Measurements from ENCODE around the gene LYVE1. TPM values are rescaled to one million over a fixed set of nuclear protein-coding genes. Genes with fewer than 3 reads are reported as not detected.

Gene LYVE1
- total and polyA plus RNA-seq, 2 donors from 2014 or later, result 10.0 to 101 TPM

GRCh38 chr11:10590218-10590915 lies 21.9 kb upstream of the LYVE1 start:
- DNase-seq (peak in 1 of 5 donors; percentile 69), FAIRE-seq (no peak)
- H3K4me3 ChIP-seq (ENCODE audit: low read length in 3 of 3), result no peak overlapping the region
- H3K27ac ChIP-seq (ENCODE audit: low read depth in 2 of 2, low read length in 2 of 2), result no peak overlapping the region
- H3K9ac ChIP-seq (ENCODE audit: low read length in 3 of 3), result no peak overlapping the region
- H3K4me1 ChIP-seq (ENCODE audit: control insufficient read depth in 2 of 3, insufficient read depth in 2 of 3, low read depth in 1 of 3, low read length in 3 of 3), result no peaks in the 10 kb centered on the region
- H3K27me3 ChIP-seq (ENCODE audit: control insufficient read depth, insufficient read depth, low read length), result no peaks in the 10 kb centered on the region
- no peaks in the 10 kb centered on the region for H3K9me3 ChIP-seq (ENCODE audit: control insufficient read depth in 2 of 3, insufficient read depth in 1 of 3, low read length in 3 of 3)
- intact Hi-C loops (cut with DNase I), result no loop called here
- peaks cover 0 to 4% (median 0%) of the 10 kb centered on the region in 3 donors for H3K36me3 ChIP-seq (ENCODE audit: control insufficient read depth in 2 of 3, insufficient read depth in 3 of 3, low read length in 3 of 3)
- TF ChIP-seq, protein P1, sequence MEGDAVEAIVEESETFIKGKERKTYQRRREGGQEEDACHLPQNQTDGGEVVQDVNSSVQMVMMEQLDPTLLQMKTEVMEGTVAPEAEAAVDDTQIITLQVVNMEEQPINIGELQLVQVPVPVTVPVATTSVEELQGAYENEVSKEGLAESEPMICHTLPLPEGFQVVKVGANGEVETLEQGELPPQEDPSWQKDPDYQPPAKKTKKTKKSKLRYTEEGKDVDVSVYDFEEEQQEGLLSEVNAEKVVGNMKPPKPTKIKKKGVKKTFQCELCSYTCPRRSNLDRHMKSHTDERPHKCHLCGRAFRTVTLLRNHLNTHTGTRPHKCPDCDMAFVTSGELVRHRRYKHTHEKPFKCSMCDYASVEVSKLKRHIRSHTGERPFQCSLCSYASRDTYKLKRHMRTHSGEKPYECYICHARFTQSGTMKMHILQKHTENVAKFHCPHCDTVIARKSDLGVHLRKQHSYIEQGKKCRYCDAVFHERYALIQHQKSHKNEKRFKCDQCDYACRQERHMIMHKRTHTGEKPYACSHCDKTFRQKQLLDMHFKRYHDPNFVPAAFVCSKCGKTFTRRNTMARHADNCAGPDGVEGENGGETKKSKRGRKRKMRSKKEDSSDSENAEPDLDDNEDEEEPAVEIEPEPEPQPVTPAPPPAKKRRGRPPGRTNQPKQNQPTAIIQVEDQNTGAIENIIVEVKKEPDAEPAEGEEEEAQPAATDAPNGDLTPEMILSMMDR (IDR thresholded peaks at IDR 0.05; ENCODE audit: borderline replicate concordance, extremely low read depth, insufficient read depth), result no peak

GRCh38 chr11:10588904-10589303 lies 20.4 kb upstream of the LYVE1 start:
- H3K9me3 ChIP-seq (ENCODE audit: control insufficient read depth in 2 of 3, insufficient read depth in 1 of 3, low read length in 3 of 3), result no peaks in the 10 kb centered on the region
- TF ChIP-seq, protein P1 (IDR thresholded peaks at IDR 0.05; ENCODE audit: borderline replicate concordance, extremely low read depth, insufficient read depth), result no peak
- H3K4me3 ChIP-seq (ENCODE audit: low read length in 3 of 3), result no peak overlapping the region
- H3K36me3 ChIP-seq (ENCODE audit: control insufficient read depth in 2 of 3, insufficient read depth in 3 of 3, low read length in 3 of 3), result peaks cover 0 to 4% (median 0%) of the 10 kb centered on the region in 3 donors
- FAIRE-seq (no peak), DNase-seq (no peak)
- no peak overlapping the region for H3K9ac ChIP-seq (ENCODE audit: low read length in 3 of 3)
- H3K27ac ChIP-seq (ENCODE audit: low read depth in 2 of 2, low read length in 2 of 2), result no peak overlapping the region
- H3K27me3 ChIP-seq (ENCODE audit: control insufficient read depth, insufficient read depth, low read length), result no peaks in the 10 kb centered on the region
- H3K4me1 ChIP-seq (ENCODE audit: control insufficient read depth in 2 of 3, insufficient read depth in 2 of 3, low read depth in 1 of 3, low read length in 3 of 3), result no peaks in the 10 kb centered on the region
- intact Hi-C loops (cut with DNase I), result no loop called here

DNA sequence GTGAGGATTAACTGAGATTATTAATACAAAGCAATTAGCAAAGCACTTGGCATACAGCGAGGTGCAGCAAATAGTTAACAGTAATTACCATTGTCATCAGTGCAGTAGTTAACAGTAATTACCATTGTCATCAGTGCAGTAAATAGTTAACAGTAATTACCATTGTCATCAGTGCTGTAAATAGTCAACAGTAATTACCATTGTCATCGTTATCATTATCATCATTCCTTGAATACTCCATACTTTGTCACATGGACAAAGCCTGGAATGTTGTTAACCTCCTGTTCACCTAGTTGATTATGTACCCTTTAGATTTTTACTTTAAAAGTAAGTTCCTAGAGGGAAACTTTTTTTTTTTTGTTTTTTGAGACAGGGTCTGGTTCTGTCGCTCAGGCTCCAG lies 19.5 kb upstream of the LYVE1 start:
- no peak for FAIRE-seq
- no peaks in the 10 kb centered on the region for H3K9me3 ChIP-seq (ENCODE audit: control insufficient read depth in 2 of 3, insufficient read depth in 1 of 3, low read length in 3 of 3)
- H3K27me3 ChIP-seq (ENCODE audit: control insufficient read depth, insufficient read depth, low read length), result no peaks in the 10 kb centered on the region
- H3K4me3 ChIP-seq (ENCODE audit: low read length in 3 of 3), result no peak overlapping the region
- no peak overlapping the region for H3K9ac ChIP-seq (ENCODE audit: low read length in 3 of 3)
- no peak overlapping the region for H3K27ac ChIP-seq (ENCODE audit: low read depth in 2 of 2, low read length in 2 of 2)
- no peak for DNase-seq
- TF ChIP-seq, protein P1 (IDR thresholded peaks at IDR 0.05; ENCODE audit: borderline replicate concordance, extremely low read depth, insufficient read depth), result no peak
- H3K36me3 ChIP-seq (ENCODE audit: control insufficient read depth in 2 of 3, insufficient read depth in 3 of 3, low read length in 3 of 3), result peaks cover 0 to 4% (median 0%) of the 10 kb centered on the region in 3 donors
- no peaks in the 10 kb centered on the region for H3K4me1 ChIP-seq (ENCODE audit: control insufficient read depth in 2 of 3, insufficient read depth in 2 of 3, low read depth in 1 of 3, low read length in 3 of 3)
- intact Hi-C loops (cut with DNase I), result no loop called here
